Activated naive CD8-positive, alpha-beta T cell treated with anti-CD3 and anti-CD28 coated beads, Interleukin-2, amount 50 U/mL, for 24 hours (primary cell): Measurements from ENCODE around the gene ZNF12.
A peak's percentile ranks its signal among the peaks of the same experiment; 100 is the strongest.
"Not testable (repeated sequence)": the region's sequence is repeated elsewhere in the genome, so short reads cannot be mapped to it uniquely, and the experiment has no call there.

Experiments
- ATAC-seq: fragments of 150-1000 bp; cut with Tn5 transposase; one replicate; pipeline ENCODE4 v1.10.0; 2021
- DNase-seq: peaks from one replicate; pipeline ENCODE4 v3.0.0; 2021
- H3K27ac Mint-ChIP-seq: one replicate; pipeline ENCODE4 v1.8.0; 2021; ENCODE audit warnings: mild to moderate bottlenecking, mixed read lengths
- H3K27me3 Mint-ChIP-seq: one replicate; pipeline ENCODE4 v1.8.0; 2021; ENCODE audit warnings: mixed read lengths
- H3K36me3 Mint-ChIP-seq: one replicate; pipeline ENCODE4 v1.8.0; 2021; ENCODE audit warnings: low read depth, mixed read lengths
- H3K4me1 Mint-ChIP-seq: one replicate; pipeline ENCODE4 v1.8.0; 2021; ENCODE audit warnings: mixed read lengths
- H3K4me3 Mint-ChIP-seq: one replicate; pipeline ENCODE4 v1.8.0; 2021; ENCODE audit warnings: mild to moderate bottlenecking, moderate library complexity, mixed read lengths
- H3K9me3 Mint-ChIP-seq: one replicate; pipeline ENCODE4 v1.8.0; 2021; ENCODE audit warnings: mixed read lengths

The ZNF12 gene

GRCh38 chr7:6706666-6707407, at the start of gene ZNF12:
ZNF12 (minus strand) TSS chr7:6706947; CDS start chr7:6705173, 1,774 bp downstream.
- ATAC-seq, result peak; percentile 92
- peaks cover 37% of the 10 kb centered on the region for H3K36me3 Mint-ChIP-seq
- peaks cover 27% of the 10 kb centered on the region for H3K9me3 Mint-ChIP-seq
- peak; percentile 99 for DNase-seq
- no peaks in the 10 kb centered on the region for H3K27me3 Mint-ChIP-seq
- peak within 1 kb of the TSS; percentile 94 for H3K27ac Mint-ChIP-seq
- H3K4me3 Mint-ChIP-seq, result peak within 1 kb of the TSS; percentile 90
- H3K4me1 Mint-ChIP-seq, result peaks cover 41% of the 10 kb centered on the region

GRCh38 chr7:6753964-6754363, 47.2 kb upstream of the ZNF12 start, which contains the start of gene RSPH10B2:
RSPH10B2 (plus strand) TSS chr7:6754103; CDS start chr7:6757678, 3,575 bp downstream.
- H3K27ac Mint-ChIP-seq, H3K4me1 Mint-ChIP-seq, H3K36me3 Mint-ChIP-seq, ATAC-seq, DNase-seq, H3K27me3 Mint-ChIP-seq, H3K4me3 Mint-ChIP-seq, H3K9me3 Mint-ChIP-seq: not testable (repeated sequence)

DNA sequence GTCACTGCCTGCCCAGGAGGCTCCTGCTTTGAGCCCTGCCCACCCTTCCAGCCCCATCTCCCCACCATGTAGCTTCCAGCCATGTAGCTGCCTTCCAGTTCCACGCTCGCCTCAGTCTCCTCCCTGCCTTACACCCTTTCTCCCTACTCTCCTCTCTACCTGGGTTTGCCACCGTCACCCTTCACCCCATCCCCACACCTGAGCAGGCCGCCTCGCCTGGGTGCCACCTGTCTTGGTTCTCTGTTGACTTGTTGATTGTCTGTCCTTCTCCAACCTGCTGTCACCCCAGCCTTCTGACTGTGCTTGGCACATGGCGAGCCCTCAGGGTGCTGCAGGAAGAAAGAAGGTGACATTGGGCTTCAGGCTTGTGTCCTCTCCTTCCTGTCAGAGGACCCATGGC, 43.4 kb upstream of the ZNF12 start:
- not testable (repeated sequence) for ATAC-seq, H3K27me3 Mint-ChIP-seq, H3K4me1 Mint-ChIP-seq, H3K27ac Mint-ChIP-seq, H3K36me3 Mint-ChIP-seq, H3K4me3 Mint-ChIP-seq, H3K9me3 Mint-ChIP-seq, DNase-seq

- H3K4me1 Mint-ChIP-seq, ATAC-seq, H3K9me3 Mint-ChIP-seq, H3K36me3 Mint-ChIP-seq, H3K4me3 Mint-ChIP-seq, H3K27ac Mint-ChIP-seq, DNase-seq, H3K27me3 Mint-ChIP-seq: not testable (repeated sequence)
Observed at GRCh38 chr7:6749335-6749734, 42.6 kb upstream of the ZNF12 start.

GRCh38 chr7:6744410-6745100, 37.8 kb upstream of the ZNF12 start:
- H3K4me3 Mint-ChIP-seq, H3K27me3 Mint-ChIP-seq, H3K9me3 Mint-ChIP-seq, DNase-seq, H3K27ac Mint-ChIP-seq, H3K4me1 Mint-ChIP-seq, ATAC-seq: not testable (repeated sequence)
- H3K36me3 Mint-ChIP-seq, result peaks cover 22% of the 10 kb centered on the region

GRCh38 chr7:6738415-6738814, 31.7 kb upstream of the ZNF12 start:
- not testable (repeated sequence) for H3K4me1 Mint-ChIP-seq, H3K9me3 Mint-ChIP-seq, H3K27ac Mint-ChIP-seq, H3K4me3 Mint-ChIP-seq, ATAC-seq, H3K27me3 Mint-ChIP-seq, DNase-seq
- peaks cover 49% of the 10 kb centered on the region for H3K36me3 Mint-ChIP-seq

DNA sequence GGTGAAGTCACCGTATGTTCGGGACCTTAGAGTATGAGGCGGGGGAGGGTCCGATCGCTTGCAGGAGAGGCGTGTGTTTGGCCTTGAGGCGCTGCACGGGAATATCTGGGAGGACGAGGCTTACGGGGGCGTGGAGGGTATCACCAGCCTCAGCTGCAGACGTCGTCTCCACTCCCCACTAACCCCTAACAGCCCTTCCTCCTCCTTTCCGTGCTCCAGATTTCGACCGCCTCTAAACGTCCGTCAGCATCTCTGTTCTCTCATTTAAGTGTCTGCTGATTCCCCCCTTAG, 23.5 kb upstream of the ZNF12 start:
- ATAC-seq (no peak), DNase-seq (no peak)
- Mint-ChIP-seq H3K36me3 (peaks cover 39% of the 10 kb centered on the region), H3K27ac (peak overlapping the region; percentile 69), H3K4me3 (peak overlapping the region; percentile 84), H3K4me1 (peaks cover 27% of the 10 kb centered on the region), H3K9me3 (no peaks in the 10 kb centered on the region), H3K27me3 (no peaks in the 10 kb centered on the region)

DNA sequence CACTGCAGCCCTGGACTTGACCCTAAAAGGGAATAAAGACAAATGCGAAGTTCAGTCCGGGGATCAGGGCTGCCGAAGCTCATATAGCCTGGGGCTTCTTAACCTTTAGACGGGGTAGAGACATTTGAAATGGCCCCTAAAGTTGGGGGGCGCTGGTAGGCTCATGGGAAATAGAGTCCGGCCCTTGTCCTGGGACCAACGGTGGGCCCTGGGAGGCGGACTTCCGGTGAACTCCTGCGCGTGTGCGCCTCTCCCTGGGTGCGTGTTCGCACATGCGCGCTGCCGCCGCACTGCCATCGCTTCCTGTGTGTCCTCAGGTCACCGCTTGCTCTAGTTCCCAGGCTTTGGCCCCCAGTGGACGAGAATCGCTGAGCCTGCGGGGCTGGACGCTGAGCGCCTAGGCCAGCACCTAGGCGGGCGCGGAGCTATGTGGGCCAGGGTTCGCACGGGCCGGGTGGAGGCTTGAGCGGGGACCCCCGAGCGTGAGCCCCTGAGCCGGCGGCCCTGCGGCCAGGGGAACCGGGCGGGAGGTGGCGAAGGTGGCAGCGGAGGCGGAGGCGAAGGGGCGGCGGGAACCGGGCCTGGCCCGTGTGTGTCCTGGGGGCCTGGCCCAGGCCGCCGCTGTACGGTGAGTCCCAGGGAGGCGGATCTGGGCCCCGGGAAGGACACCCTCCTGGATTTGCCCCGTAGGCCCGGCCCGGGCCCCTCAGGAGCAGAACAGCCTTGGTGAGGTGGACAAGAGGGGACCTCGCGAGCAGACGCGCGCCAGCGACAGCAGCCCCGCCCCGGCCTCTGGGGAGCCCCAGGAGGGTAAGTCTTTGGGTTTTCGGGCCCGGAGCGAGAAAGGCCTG, 23.0 kb upstream of the ZNF12 start:
- DNase-seq (peak; percentile 89), ATAC-seq (peak; percentile 100)
- Mint-ChIP-seq H3K4me3 (peak overlapping the region; percentile 84), H3K36me3 (peaks cover 34% of the 10 kb centered on the region), H3K27me3 (no peaks in the 10 kb centered on the region), H3K27ac (peak overlapping the region; percentile 82), H3K4me1 (peaks cover 29% of the 10 kb centered on the region), H3K9me3 (no peaks in the 10 kb centered on the region)

GRCh38 chr7:6728893-6729491, 22.2 kb upstream of the ZNF12 start:
- peaks cover 29% of the 10 kb centered on the region for H3K4me1 Mint-ChIP-seq
- not testable (repeated sequence) for H3K9me3 Mint-ChIP-seq, ATAC-seq, DNase-seq, H3K27me3 Mint-ChIP-seq
- peak overlapping the region; percentile 84 for H3K4me3 Mint-ChIP-seq
- H3K36me3 Mint-ChIP-seq, result peaks cover 27% of the 10 kb centered on the region
- H3K27ac Mint-ChIP-seq, result peak overlapping the region; percentile 82

- ATAC-seq (no peak), DNase-seq (no peak)
- Mint-ChIP-seq H3K27me3 (no peaks in the 10 kb centered on the region), H3K4me1 (peaks cover 23% of the 10 kb centered on the region), H3K36me3 (peaks cover 18% of the 10 kb centered on the region), H3K9me3 (no peaks in the 10 kb centered on the region), H3K27ac (no peak overlapping the region), H3K4me3 (no peak overlapping the region)
Observed at GRCh38 chr7:6727663-6728062, 20.9 kb upstream of the ZNF12 start.

DNA sequence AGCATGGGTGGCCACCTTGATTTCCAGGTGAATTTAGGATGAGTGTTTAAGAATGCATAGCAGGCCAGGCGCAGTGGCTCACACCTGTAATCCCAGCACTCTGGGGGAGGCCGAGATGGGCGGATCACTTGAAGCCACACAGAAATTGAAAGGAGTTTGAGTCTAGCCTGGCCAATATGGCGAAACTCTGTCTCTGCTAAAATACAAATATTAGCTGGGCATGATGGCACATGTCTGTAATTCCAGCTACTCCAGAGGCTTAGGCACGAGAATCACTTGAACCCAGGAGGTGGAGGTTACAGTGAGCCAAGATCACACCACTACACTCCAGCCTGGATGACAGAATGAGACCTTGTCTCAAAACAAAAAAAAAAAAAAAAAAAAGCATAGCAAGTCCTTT, 19.6 kb upstream of the ZNF12 start:
- H3K36me3 Mint-ChIP-seq, H3K27me3 Mint-ChIP-seq, H3K4me3 Mint-ChIP-seq, H3K9me3 Mint-ChIP-seq, H3K27ac Mint-ChIP-seq, DNase-seq, ATAC-seq: not testable (repeated sequence)
- H3K4me1 Mint-ChIP-seq, result peaks cover 15% of the 10 kb centered on the region

- Mint-ChIP-seq H3K4me1 (peaks cover 8% of the 10 kb centered on the region), H3K27ac (no peak overlapping the region), H3K4me3 (no peak overlapping the region), H3K9me3 (no peaks in the 10 kb centered on the region), H3K27me3 (no peaks in the 10 kb centered on the region), H3K36me3 (peaks cover 3% of the 10 kb centered on the region)
- DNase-seq (peak; percentile 9), ATAC-seq (no peak)
Observed at GRCh38 chr7:6725003-6725402, 18.3 kb upstream of the ZNF12 start.

- not testable (repeated sequence) for H3K27ac Mint-ChIP-seq, H3K9me3 Mint-ChIP-seq, H3K4me3 Mint-ChIP-seq, H3K4me1 Mint-ChIP-seq, DNase-seq, H3K36me3 Mint-ChIP-seq, H3K27me3 Mint-ChIP-seq, ATAC-seq
Observed at GRCh38 chr7:6724351-6724750, 17.6 kb upstream of the ZNF12 start.

- H3K27ac Mint-ChIP-seq, result no peak overlapping the region
Observed at GRCh38 chr7:6718124-6718523, 11.4 kb upstream of the ZNF12 start.

More at GRCh38 chr7:6718124-6718523, 11.4 kb upstream of the ZNF12 start:
- H3K27me3 Mint-ChIP-seq, result peaks cover 20% of the 10 kb centered on the region
- H3K4me3 Mint-ChIP-seq, result no peak overlapping the region
- H3K9me3 Mint-ChIP-seq, result no peaks in the 10 kb centered on the region
- DNase-seq (no peak), ATAC-seq (no peak)
- H3K4me1 Mint-ChIP-seq, result no peaks in the 10 kb centered on the region
- no peaks in the 10 kb centered on the region for H3K36me3 Mint-ChIP-seq
